Epithelial cell of proximal tubule (primary cell): ENCODE results near the gene ROR2. TPM values are rescaled to one million over a fixed set of nuclear protein-coding genes. Genes with fewer than 3 reads are reported as not detected.

Experiments
- DNase-seq: peaks from one replicate; pipeline ENCODE4 v3.0.0-alpha.2; 2011; ENCODE audit warnings: low read depth
- H3K4me3 ChIP-seq: 2 replicates; pipeline ENCODE4 v1.5.1; 2011; ENCODE audit warnings: low read depth, mild to moderate bottlenecking, low read length
- total RNA-seq: library from RNA; depleted of rRNA; stranded (reverse); fragments of >200 nt; gene quantifications from 2 replicates; pipeline ENCODE4 v1.2.3, GENCODE V29; 2015
- TF ChIP-seq, protein P1 (sequence below): conservative IDR thresholded peaks from 2 replicates; pipeline ENCODE4 v1.5.1; 2012; ENCODE audit warnings: low read depth, mild to moderate bottlenecking, low read length

Gene ROR2
- total RNA-seq, 1 donor from 2014 or later, result 3.1 TPM

DNA sequence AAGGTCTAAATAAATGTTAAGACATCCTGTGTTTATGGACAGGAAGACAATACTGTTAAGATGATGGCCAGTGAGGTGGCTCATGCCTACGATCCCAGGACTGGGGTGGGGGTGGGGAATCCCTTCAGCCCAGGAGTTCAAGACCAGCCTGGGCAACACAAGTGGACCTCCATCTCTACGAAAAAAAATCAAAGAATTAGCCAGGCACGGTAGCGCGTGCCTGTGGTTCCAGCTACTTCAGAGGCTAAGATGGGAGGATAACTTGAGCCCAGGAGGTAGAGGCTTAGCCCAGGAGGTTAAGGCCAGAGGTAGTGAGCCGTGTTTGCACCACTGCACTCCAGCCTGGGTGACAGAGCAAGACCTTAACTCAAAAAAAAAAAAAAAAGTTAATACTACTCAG is 5.3 kb downstream of the ROR2 start:
- no peak for DNase-seq
- TF ChIP-seq, protein P1, sequence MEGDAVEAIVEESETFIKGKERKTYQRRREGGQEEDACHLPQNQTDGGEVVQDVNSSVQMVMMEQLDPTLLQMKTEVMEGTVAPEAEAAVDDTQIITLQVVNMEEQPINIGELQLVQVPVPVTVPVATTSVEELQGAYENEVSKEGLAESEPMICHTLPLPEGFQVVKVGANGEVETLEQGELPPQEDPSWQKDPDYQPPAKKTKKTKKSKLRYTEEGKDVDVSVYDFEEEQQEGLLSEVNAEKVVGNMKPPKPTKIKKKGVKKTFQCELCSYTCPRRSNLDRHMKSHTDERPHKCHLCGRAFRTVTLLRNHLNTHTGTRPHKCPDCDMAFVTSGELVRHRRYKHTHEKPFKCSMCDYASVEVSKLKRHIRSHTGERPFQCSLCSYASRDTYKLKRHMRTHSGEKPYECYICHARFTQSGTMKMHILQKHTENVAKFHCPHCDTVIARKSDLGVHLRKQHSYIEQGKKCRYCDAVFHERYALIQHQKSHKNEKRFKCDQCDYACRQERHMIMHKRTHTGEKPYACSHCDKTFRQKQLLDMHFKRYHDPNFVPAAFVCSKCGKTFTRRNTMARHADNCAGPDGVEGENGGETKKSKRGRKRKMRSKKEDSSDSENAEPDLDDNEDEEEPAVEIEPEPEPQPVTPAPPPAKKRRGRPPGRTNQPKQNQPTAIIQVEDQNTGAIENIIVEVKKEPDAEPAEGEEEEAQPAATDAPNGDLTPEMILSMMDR, result no peak
- no peak overlapping the region for H3K4me3 ChIP-seq

DNA sequence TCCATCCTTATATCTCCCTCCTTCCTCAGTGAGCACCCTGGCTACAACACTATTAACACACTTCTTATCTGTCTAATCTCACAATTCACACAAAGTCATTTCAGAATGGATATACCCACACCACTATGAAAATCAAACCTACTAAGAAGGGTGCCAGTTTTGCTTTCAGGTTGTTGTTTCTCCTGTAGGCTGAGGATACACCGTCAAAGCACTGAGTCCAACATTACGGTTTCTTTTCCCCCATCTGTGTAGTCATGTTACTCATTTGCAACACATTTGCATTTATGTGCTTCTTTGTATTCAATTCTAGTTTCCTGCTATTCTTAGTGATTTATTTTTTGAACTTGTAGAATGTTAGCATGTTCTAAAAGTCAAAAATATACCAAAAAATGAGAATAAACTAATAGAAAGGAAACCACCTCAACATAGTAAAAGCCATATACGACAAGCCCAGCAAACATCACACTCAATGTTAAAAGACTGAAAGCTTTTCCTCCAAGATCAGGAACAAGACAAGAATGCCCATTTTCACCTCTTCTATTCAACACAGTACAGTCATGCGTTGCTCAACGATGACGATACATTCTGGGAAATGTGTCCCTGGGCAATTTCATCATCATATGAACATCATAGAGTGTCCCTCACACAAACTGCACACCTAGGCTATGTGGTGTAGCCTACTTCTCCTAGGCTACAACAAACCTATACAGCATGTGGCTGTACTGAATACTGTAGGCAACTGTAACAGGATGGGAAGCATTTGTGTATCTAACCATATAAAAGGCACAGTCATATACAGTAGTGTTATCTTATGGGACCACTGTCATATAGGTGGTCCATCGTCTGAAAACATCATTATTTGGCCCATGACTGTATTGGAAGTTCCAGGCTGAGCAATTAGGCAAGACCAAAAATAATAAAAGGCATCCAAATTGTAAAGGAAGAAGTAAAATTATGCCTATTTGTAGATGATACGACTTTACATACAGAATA is 6.3 kb downstream of the ROR2 start:
- DNase-seq, result no peak
- TF ChIP-seq, protein P1, result no peak
- H3K4me3 ChIP-seq, result no peak overlapping the region

DNA sequence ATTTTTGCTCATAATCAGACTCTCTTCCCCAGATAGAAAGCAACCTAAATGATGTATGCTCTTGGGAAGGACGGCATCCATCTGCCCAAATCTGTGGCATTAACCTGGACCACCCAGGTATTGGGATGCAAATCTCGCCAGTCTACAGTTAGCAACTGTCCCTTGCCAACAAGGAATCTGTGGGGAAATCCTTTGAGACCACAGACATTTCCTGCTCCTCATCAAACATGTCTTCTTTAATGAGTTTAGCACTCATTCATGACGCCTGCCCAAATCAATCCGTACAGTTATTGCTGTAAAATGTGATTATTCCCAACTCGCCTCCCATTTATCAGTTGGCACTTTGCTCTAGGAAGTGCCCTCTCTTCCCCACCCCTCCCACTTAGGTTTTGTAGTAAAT is 7.8 kb downstream of the ROR2 start:
- TF ChIP-seq, protein P1, result no peak
- DNase-seq, result no peak

DNA sequence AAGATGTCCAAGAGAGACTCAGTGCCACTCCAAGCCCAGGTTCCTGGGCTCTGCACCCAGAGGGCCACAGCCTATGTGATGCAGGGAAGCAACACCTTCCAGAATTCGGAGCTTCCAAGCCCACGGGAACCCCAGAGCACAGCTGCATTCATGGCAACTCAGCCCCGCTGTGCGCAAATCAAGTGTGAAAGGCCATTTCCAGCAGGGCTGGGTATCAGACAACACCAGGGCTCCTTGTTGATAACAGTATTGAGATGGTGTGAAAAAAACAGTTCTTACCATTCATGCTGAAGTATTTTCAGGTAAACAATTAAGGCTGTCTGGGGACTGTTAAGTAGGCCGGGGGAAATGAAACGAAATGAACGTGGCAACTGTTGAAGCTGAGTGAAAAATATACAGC is 10.1 kb downstream of the ROR2 start:
- DNase-seq, result no peak
- TF ChIP-seq, protein P1, result no peak
- H3K4me3 ChIP-seq, result no peak overlapping the region

More for the DNA sequence above, 7.8 kb downstream of the ROR2 start:
- H3K4me3 ChIP-seq, result no peak overlapping the region

DNA sequence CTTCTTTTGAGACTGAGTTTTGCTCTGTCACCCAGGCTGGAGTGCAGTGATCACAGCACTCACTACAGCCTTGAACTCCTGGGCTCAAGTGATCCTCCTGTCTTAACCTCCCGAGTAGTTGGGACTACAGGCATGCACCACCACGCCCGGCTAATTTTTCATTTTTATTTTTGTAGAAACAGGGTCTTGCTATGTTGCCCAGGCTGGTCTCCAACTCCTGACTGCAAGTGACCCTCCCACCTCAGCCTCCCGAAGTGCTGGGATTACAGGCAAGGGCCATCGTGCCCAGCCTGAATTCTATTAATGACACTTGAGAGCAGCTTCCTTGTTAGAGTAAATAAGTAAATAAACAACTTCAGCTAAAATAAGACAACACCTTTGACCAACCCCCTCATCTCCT is 12.3 kb downstream of the ROR2 start:
- H3K4me3 ChIP-seq, result no peak overlapping the region
- no peak for DNase-seq
- TF ChIP-seq, protein P1, result no peak

DNA sequence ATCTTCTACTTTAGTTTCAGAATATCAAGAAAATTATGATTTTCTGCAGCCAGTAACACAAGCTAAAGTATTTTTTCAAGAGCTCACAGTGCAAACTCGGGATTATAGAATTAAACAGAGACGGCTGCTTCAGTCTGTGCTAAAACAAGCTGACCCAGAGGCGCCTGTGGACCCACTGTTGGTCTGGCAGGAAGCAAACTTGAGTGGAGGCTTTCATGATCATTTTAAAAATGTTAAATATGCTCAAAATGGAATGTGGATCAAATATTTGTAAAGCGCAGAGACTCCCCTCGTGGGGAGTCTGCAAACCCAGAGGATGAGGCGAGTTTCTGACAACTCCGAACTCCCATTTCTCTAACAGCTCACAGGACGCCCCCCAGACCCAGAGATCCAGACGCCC is 13.0 kb downstream of the ROR2 start:
- DNase-seq, result no peak
- H3K4me3 ChIP-seq, result no peak overlapping the region
- TF ChIP-seq, protein P1, result no peak
